ENCODE data around the gene LCE2A. TPM values are rescaled to one million over a fixed set of nuclear protein-coding genes. Genes with fewer than 3 reads are reported as not detected.
"Not testable (repeated sequence)": the region's sequence is repeated elsewhere in the genome, so short reads cannot be mapped to it uniquely, and the experiment has no call there.

Gene LCE2A
- total RNA-seq, 2 experiments from 2014 or later, result not detected

DNA sequence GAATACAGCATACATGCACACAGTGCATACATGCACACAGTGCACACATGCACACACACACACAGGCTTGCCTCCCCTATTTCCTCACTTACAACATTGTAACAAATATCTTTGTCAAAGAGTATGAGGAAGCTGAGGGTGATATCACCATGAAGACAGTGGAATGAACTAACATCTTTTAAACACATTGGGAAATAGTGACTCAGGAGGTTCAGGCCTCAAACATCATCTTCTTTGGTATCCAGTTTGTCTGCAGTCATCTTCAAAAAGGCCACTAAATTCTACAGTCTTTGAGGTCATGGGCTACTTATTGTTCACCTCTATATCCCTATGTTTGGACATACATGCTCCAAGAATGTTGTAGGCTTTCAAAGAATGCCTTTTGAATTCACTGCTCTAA lies 14.3 kb upstream of the LCE2A start:
- ATAC-seq (no peak), DNase-seq (no peak)
- peaks cover 12% of the 10 kb centered on the region for H3K27me3 Mint-ChIP-seq (ENCODE audit: low read depth)
- ChIA-PET POLR2A (no interaction called here), CTCF (no interaction called here)
- no peaks in the 10 kb centered on the region for H3K36me3 Mint-ChIP-seq (ENCODE audit: low read depth)
- no peaks in the 10 kb centered on the region for H3K9me3 Mint-ChIP-seq (ENCODE audit: insufficient read depth)
- H3K4me3 Mint-ChIP-seq, result no peak overlapping the region
- no peaks in the 10 kb centered on the region for H3K4me1 Mint-ChIP-seq (ENCODE audit: low read depth)
- no peak overlapping the region for H3K27ac Mint-ChIP-seq

DNA sequence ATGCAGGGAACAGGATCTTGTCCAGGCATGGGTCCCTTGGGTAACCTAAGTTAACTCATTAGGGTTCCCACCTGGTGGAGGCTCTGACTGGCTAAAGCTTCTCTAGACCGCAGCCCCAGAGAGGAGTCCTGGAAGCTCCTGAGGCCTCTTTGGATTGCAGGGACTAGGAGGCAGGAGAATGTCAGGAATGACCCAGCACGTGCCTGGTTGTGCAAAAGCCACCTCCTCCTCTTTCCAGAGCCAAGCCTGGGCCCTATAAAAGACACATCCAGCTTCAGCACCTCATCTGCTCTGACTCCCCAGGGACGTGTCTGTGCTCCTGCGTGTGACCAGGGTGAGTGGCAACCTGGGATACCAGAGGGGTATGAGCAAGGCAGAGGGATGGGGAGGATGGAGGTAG lies 12.3 kb upstream of the LCE2A start, which contains the start of gene LCE2B:
Gene LCE2B (plus strand): TSS at position 301 of the 400 bp plus-strand sequence. CDS start 721 bp downstream, outside the sequence.
- H3K27me3 Mint-ChIP-seq (ENCODE audit: low read depth); H3K9me3 Mint-ChIP-seq (ENCODE audit: insufficient read depth); H3K36me3 Mint-ChIP-seq (ENCODE audit: low read depth); H3K4me1 Mint-ChIP-seq (ENCODE audit: low read depth); ATAC-seq; CTCF ChIA-PET; DNase-seq; H3K27ac Mint-ChIP-seq; H3K4me3 Mint-ChIP-seq; POLR2A ChIA-PET: not testable (repeated sequence)

DNA sequence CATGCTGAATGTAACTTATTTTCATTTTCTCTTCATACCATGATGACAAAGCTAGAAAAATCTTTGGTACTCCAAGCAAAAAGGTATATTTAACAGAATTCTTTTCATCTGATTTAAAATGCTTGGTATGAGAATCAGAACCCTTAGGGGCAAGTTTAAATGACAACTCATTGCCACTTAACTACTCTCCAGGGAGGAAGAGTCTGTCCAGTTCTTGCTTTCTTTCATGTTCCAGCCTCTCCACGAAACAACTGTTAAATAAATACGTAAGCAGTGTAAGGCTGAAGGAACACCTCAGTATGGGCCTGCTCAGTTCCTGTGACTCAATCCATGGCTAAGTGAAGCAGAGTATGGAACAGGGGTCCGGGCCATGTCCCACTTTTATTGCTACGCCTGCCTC lies 1.6 kb downstream of the LCE2A start:
- Mint-ChIP-seq H3K27me3 (ENCODE audit: low read depth) (peaks cover 9% of the 10 kb centered on the region), H3K36me3 (ENCODE audit: low read depth) (no peaks in the 10 kb centered on the region), H3K9me3 (ENCODE audit: insufficient read depth) (peaks cover 4% of the 10 kb centered on the region), H3K4me3 (no peak overlapping the region), H3K27ac (no peak overlapping the region), H3K4me1 (ENCODE audit: low read depth) (no peaks in the 10 kb centered on the region)
- CTCF ChIA-PET, result no interaction called here
- POLR2A ChIA-PET, result no interaction called here
- DNase-seq, result no peak
- no peak for ATAC-seq

DNA sequence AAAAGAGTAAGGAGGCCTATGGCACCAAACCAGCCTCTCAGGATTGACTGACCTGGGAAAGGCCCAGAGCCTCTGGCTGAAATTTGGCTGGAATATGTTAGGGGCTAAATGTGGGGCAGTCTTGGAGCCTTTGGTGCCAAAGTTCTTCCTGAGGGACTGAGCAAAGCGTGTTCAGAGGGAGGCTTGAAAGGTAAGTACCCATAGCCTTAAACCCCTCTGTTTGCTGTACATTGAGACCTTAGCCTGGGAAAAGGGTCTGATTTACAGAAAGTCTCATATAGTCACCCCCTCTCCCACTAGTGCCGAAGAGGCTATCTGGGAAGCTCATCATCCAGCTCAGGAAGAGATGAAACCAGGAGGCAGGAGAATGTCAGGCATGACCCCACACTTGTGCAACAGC lies 9.7 kb downstream of the LCE2A start, which contains the start of gene LCE4A:
Gene LCE4A (plus strand): TSS at position 301 of the 400 bp plus-strand sequence. CDS start 916 bp downstream, outside the sequence.
- H3K9me3 Mint-ChIP-seq (ENCODE audit: insufficient read depth), result peaks cover 4% of the 10 kb centered on the region
- no peak within 1 kb of the TSS for H3K27ac Mint-ChIP-seq
- H3K4me3 Mint-ChIP-seq, result no peak within 1 kb of the TSS
- peaks cover 13% of the 10 kb centered on the region for H3K27me3 Mint-ChIP-seq (ENCODE audit: low read depth)
- DNase-seq, result no peak
- POLR2A ChIA-PET, result no interaction called here
- H3K4me1 Mint-ChIP-seq (ENCODE audit: low read depth), result no peaks in the 10 kb centered on the region
- no peak for ATAC-seq
- CTCF ChIA-PET, result no interaction called here
- H3K36me3 Mint-ChIP-seq (ENCODE audit: low read depth), result no peaks in the 10 kb centered on the region

DNA sequence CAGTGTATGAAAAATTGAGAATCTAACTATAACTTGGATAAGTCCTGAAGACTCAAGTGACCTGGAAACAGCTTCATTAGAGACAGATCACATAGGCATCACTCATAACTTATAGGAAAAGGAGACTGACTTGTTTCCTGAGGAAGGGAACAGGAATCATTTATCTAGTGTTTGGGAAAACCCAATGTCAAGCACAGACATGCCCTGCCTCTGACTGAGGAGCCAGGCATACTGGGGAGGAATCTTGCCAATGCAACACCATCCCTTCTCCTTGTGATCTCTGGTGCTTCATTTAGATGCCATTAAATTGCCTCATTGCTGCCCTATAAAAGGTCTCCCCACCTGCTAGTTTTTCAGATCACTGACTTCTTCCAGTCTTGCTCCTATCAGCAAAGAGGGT lies 20.1 kb downstream of the LCE2A start:
- no peaks in the 10 kb centered on the region for H3K36me3 Mint-ChIP-seq (ENCODE audit: low read depth)
- no peaks in the 10 kb centered on the region for H3K9me3 Mint-ChIP-seq (ENCODE audit: insufficient read depth)
- H3K27ac Mint-ChIP-seq, result no peak overlapping the region
- no peak for ATAC-seq
- no peaks in the 10 kb centered on the region for H3K4me1 Mint-ChIP-seq (ENCODE audit: low read depth)
- H3K27me3 Mint-ChIP-seq (ENCODE audit: low read depth), result peaks cover 5% of the 10 kb centered on the region
- ChIA-PET POLR2A (no interaction called here), CTCF (no interaction called here)
- no peak overlapping the region for H3K4me3 Mint-ChIP-seq
- no peak for DNase-seq

DNA sequence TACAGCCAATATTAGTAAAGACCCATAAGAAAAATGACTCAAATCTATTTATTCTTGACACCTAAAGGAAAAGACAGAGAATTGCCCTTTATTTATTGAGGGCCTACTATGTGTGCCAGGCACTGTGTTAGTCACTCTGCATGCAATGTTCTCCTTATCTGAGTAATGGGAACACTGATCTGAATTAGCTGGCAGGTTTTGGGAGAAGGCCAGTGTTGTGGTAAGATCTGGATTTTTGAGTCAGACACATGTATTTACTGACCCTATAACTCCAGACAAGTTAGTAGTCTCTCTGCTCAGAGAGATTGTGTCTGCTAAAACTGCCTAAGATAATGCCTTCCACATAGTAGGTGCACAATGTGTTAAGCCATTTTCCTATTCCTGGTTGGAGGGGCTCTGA lies 27.1 kb downstream of the LCE2A start:
- Mint-ChIP-seq H3K27ac (no peak overlapping the region), H3K4me3 (no peak overlapping the region), H3K9me3 (ENCODE audit: insufficient read depth) (no peaks in the 10 kb centered on the region), H3K36me3 (ENCODE audit: low read depth) (no peaks in the 10 kb centered on the region), H3K4me1 (ENCODE audit: low read depth) (no peaks in the 10 kb centered on the region), H3K27me3 (ENCODE audit: low read depth) (peaks cover 2% of the 10 kb centered on the region)
- DNase-seq (no peak), ATAC-seq (no peak)
- CTCF ChIA-PET, result no interaction called here
- POLR2A ChIA-PET, result no interaction called here

DNA sequence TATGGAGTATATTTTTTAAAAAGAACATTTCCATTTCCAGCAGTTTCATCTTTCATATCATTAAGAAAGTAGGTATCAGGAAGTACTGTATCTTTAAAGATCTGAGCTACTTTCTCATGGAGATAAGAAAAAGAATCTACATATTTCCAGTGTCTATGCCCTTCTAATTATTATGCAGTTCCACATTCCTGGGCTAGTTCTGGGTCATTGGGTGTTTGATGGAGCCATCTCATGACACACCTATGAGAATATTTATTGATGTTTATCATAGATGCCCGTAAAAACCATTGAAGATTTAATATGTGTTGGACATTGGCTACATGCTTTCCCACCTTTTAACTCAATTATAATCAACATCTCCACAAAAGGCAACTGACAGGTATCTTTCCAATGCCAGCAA lies 30.8 kb downstream of the LCE2A start:
- H3K9me3 Mint-ChIP-seq (ENCODE audit: insufficient read depth), result no peaks in the 10 kb centered on the region
- H3K27ac Mint-ChIP-seq, result no peak overlapping the region
- H3K36me3 Mint-ChIP-seq (ENCODE audit: low read depth), result no peaks in the 10 kb centered on the region
- DNase-seq, result no peak
- no peak overlapping the region for H3K4me3 Mint-ChIP-seq
- H3K4me1 Mint-ChIP-seq (ENCODE audit: low read depth), result no peaks in the 10 kb centered on the region
- no peak for ATAC-seq
- ChIA-PET POLR2A (no interaction called here), CTCF (no interaction called here)
- peaks cover 5% of the 10 kb centered on the region for H3K27me3 Mint-ChIP-seq (ENCODE audit: low read depth)

DNA sequence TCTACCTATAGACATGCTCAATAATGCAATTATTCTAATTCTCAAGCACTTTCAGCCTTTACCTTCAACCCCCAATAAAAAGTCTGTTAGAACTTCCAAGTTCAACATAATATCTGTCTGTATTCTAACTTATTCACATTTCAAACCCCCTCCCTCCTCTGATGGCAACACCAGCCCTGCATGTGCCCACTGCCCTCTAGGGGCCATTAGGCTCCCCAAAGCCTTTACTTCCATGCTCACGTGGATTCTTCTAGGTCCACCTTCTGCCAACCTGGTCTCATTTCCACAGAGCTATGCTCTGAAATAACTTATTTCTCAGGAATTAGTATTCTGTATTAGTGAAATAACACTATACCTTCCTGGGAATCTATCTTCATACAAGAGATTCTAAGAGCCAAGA lies 37.5 kb downstream of the LCE2A start:
- ATAC-seq (no peak), DNase-seq (no peak)
- CTCF ChIA-PET, result no interaction called here
- H3K36me3 Mint-ChIP-seq (ENCODE audit: low read depth), result no peaks in the 10 kb centered on the region
- POLR2A ChIA-PET, result interaction anchor here (0.6 kb wide), 1 partner anchor 625 kb away, joined by 3 read pairs; no protein-coding TSS in a partner anchor
- H3K9me3 Mint-ChIP-seq (ENCODE audit: insufficient read depth), result no peaks in the 10 kb centered on the region
- H3K27me3 Mint-ChIP-seq (ENCODE audit: low read depth), result peaks cover 6% of the 10 kb centered on the region
- no peaks in the 10 kb centered on the region for H3K4me1 Mint-ChIP-seq (ENCODE audit: low read depth)
- no peak overlapping the region for H3K4me3 Mint-ChIP-seq
- no peak overlapping the region for H3K27ac Mint-ChIP-seq

DNA sequence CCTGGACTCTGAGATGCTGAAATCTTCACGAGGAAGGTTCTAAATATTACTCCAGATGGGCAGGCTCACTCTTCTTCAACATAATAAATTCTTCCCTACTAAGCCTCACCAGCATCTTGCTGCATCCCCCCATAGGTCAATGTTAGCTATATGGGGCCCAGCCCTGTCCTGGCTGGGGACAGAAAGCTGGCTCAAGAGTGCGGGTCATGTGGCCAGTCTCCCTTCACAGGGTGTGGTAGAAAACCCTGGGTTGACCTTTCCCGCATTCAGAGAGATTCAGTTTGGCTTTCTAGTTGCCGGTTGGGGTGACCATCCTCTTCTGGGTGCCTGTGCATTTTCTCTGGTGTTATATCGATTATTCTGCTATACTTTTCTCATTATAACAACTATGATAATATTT lies 39.9 kb downstream of the LCE2A start:
- Mint-ChIP-seq H3K4me1 (ENCODE audit: low read depth) (no peaks in the 10 kb centered on the region), H3K27me3 (ENCODE audit: low read depth) (peaks cover 16% of the 10 kb centered on the region), H3K36me3 (ENCODE audit: low read depth) (no peaks in the 10 kb centered on the region), H3K27ac (no peak overlapping the region), H3K9me3 (ENCODE audit: insufficient read depth) (no peaks in the 10 kb centered on the region), H3K4me3 (no peak overlapping the region)
- DNase-seq (no peak), ATAC-seq (no peak)
- CTCF ChIA-PET, result no interaction called here
- POLR2A ChIA-PET, result no interaction called here

DNA sequence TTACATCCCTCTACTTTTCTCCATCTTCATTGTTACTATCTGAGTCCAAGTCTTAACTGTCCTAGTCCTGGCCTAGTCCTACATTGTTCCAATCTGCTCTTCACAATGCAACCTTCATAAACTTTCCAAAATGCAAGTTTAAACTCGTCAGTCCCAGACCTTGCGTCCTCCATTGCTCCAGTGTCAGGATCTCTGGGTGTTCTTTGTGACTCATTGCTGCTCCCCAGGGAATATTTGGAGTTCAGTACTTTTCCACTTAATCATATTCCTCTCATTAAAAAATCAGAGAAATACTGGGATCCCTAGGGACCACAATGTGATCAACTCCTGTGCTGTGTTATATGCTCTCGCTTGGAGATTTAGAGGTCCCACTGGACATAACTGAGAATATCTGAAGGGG lies 41.7 kb downstream of the LCE2A start:
- no peak for ATAC-seq
- ChIA-PET CTCF (no interaction called here), POLR2A (no interaction called here)
- DNase-seq, result no peak
- peaks cover 13% of the 10 kb centered on the region for H3K27me3 Mint-ChIP-seq (ENCODE audit: low read depth)
- no peaks in the 10 kb centered on the region for H3K36me3 Mint-ChIP-seq (ENCODE audit: low read depth)
- H3K4me3 Mint-ChIP-seq, result no peak overlapping the region
- no peaks in the 10 kb centered on the region for H3K9me3 Mint-ChIP-seq (ENCODE audit: insufficient read depth)
- no peak overlapping the region for H3K27ac Mint-ChIP-seq
- no peaks in the 10 kb centered on the region for H3K4me1 Mint-ChIP-seq (ENCODE audit: low read depth)

DNA sequence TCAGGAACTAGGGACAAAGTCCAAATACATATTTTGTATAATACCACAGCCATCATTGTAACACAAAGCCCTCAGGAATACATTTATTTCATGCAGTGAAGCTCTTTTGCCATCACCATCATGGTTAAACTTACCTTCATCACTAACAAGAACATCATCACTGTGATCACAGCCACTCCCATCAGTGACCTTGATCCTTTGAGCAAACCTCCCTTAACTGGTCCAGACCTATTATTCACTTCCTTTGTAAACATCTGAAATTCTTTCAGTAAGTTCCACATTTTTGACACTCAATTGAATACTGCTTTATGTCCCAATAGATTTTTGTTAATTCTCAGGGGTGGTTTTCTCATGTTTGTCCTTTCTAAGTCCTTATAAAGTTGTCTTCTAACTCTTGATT lies 43.5 kb downstream of the LCE2A start:
- Mint-ChIP-seq H3K4me3 (no peak overlapping the region), H3K9me3 (ENCODE audit: insufficient read depth) (no peaks in the 10 kb centered on the region), H3K36me3 (ENCODE audit: low read depth) (no peaks in the 10 kb centered on the region), H3K27ac (no peak overlapping the region), H3K4me1 (ENCODE audit: low read depth) (no peaks in the 10 kb centered on the region), H3K27me3 (ENCODE audit: low read depth) (peaks cover 13% of the 10 kb centered on the region)
- CTCF ChIA-PET, result no interaction called here
- POLR2A ChIA-PET, result no interaction called here
- DNase-seq (no peak), ATAC-seq (no peak)

DNA sequence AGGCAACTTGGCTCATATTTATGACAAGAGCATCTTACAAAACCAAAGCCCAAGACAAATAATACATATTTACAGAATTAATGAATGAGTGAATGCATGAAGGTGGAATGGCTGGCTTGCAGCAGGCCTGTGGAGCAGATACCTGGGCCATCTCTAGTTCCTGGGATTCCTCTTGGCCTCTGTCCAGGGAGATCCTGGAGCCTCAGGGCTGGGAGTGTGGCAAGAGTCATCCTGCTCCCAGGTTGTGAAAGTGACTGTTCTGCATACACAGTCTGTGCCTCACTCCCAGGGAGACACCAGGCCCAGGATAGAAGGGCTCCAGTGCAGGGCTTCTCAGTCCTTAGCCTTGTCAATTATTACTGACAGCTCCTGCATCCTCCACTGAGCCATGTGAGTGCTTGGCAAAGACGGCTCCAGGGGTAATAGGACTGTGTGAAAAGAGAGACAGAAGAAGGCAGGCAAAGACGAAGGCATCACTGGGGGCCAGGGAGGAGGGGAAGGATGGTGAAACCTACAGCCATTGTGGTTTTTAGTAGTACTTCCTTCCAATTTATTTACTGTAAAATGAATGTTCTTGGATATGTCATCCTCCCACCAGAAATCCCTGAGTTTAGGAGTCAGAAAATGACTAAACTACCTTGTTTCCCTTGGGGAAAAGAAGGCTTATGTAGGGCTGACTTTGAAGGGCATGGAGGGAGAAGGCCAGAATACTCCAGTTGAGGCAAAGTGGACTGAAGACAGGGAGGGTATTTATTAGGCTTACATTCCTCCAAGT lies 45.4 kb downstream of the LCE2A start:
- peaks cover 14% of the 10 kb centered on the region for H3K27me3 Mint-ChIP-seq (ENCODE audit: low read depth)
- H3K9me3 Mint-ChIP-seq (ENCODE audit: insufficient read depth), result no peaks in the 10 kb centered on the region
- ChIA-PET POLR2A (no interaction called here), CTCF (no interaction called here)
- no peaks in the 10 kb centered on the region for H3K4me1 Mint-ChIP-seq (ENCODE audit: low read depth)
- H3K36me3 Mint-ChIP-seq (ENCODE audit: low read depth), result no peaks in the 10 kb centered on the region
- no peak overlapping the region for H3K4me3 Mint-ChIP-seq
- DNase-seq, result no peak
- no peak overlapping the region for H3K27ac Mint-ChIP-seq
- ATAC-seq, result no peak

DNA sequence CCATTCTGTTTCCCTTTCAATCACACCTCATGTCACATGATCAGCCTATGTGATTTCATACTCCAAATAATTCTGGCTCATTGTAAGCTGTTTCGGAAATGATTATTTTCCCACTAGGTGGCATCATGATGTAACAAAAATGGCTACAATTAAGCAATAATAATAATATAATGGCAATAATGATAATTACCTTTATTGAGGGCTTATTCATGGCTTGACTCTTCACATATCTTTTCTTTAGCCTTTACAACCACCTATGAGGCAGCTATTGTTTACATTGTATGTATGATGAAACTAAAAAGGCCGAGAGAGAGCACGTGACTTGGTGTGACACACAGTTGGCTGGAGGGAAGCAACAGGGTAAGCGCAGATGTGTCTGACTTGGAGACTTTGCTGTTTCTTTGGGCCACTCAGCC lies 47.2 kb downstream of the LCE2A start:
- ChIA-PET CTCF (interaction anchor here (1.0 kb wide), 1 partner anchor 287 kb away, joined by 3 read pairs; no protein-coding TSS in a partner anchor), POLR2A (no interaction called here)
- Mint-ChIP-seq H3K9me3 (ENCODE audit: insufficient read depth) (no peaks in the 10 kb centered on the region), H3K4me1 (ENCODE audit: low read depth) (no peaks in the 10 kb centered on the region), H3K4me3 (no peak overlapping the region), H3K27me3 (ENCODE audit: low read depth) (peaks cover 18% of the 10 kb centered on the region), H3K27ac (no peak overlapping the region), H3K36me3 (ENCODE audit: low read depth) (no peaks in the 10 kb centered on the region)
- ATAC-seq, result no peak
- DNase-seq, result no peak

All from activated CD8-positive, alpha-beta T cell treated with anti-CD3 and anti-CD28 coated beads, Interleukin-2, amount 10 ng/mL, durations not matched to agents 7 days and 5 days (primary cell).